Inflammatory macrophage (primary cell): Measurements from ENCODE around the gene CHST15.

ENCODE experiments used
- DNase-seq, 2 donors: peaks; one replicate each; pipeline ENCODE4 v3.0.0-alpha.2; 2020 to 2022

The CHST15 gene

DNA sequence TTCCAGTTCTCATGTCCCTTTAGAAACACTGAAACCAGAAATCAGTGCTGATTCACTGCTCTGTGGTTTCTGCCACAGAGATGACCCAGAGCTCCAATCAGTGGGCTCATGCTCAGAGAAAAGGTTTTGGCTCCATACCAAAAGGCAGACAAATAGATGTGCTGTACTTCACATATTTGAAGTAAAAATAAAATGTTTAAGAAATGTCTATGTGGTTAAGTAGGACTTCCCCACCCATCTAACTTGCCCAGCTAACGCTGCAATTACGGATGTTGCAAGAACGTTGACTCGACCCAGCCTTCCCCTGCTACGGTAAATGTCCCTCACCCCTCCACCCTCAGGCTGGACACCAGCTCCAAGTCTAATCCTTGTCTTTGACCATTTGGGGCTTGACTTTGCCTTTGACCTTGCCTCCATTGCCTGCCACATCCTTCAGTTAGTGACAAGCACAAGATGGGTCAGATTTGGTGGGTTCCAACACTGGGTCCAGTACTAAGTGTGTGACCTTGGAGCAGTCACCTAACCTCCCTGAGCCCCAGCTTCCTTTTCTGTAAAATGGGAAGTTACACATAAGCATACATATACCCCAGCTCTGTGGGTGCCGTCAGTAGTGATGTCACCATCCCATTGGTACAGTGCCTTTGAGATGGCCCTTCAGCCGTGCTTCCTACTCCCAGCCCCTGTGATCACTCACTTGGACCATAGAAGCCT is 95.8 kb downstream of the CHST15 start:
- peak; percentile 98 for DNase-seq

DNA sequence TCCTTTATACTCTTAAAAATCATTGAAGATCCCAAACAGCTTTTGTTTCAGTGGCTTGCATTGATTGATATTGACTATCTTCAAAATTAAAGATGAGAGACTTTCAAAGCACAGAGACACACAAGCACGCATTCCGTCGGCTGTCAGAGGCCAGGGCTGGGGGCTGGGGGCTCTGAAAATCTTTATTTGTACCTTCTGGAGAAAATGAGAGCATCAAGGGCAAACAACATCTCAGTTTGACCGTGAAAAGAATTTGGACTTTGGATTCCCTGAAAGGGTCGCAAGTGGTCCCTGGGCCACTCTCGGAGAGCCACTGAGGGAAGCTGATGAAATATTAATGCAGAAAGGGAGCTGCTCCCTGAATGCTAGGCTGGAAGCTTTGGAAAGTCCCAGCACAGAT is 96.4 kb downstream of the CHST15 start:
- no peak for DNase-seq

DNA sequence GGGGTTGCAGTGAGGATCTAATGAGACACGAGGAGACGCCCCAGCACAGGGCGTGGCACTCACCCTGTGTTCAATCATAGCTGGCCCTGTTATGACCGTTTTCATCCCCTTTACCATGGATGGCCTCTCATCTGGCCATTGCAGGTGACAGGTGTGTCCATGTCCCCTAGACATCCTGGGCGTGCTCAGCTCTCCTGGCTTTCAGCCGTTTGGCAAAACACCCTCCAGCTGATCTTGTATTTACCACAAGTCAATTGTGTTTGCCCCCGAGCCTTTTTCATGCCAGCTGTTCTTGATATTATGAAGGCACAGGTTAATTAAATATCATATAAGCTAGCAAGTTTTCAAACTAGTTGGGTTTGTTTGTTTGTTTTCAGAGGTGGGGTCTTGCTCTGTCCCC is 97.1 kb downstream of the CHST15 start:
- DNase-seq, result no peak

DNA sequence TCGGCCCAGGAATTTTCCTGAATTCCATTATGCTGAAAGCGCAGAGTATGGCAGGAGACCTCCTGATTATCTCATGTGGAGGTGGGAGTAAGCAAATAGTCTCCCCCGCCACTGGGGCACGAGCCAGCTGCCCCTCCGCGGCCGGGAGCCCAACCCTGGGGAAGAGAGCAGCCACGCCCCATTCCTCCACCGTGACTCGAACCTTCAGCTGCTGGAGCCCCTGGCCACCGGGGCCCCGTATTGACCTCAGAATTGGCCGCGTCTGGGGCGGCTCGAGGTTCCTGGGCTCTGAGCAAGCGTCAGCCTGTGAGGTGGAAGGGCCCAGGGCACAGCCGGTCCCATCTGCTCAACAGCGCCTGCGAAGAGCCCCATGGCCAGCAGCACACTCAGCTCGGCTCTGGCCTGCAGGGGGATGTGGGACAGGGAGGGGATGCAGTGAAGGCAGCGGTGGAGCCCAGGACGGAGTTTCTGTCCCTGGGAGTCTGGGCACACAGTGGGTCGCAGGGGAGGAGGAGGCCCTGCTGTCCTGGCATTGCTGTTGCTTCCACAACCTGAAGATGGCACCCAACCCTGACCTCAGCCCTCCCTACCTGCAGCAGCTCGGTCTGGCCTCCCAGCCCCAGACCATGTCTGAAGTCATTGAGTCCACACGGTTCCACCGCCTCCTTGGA is 97.8 kb downstream of the CHST15 start:
- DNase-seq, result peak; percentile 20 to 43

DNA sequence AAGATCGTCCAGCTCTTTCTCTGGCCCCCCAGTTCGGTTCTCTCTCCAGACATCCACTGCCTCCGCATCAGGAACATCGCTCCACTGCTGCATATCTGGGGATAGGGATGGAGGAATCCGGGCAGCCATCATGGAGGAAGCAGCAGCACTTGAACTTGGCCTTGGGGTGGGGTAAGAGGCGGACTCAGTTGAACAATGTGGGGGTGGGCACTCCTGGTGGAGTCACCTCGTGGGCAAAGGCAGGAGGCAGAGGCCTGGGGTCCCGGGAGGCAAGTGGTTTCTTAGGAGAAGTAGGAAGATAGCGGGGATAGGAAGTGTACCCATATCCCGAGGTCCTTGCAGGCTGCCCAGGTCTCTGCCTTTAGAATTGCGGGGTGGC is 98.3 kb downstream of the CHST15 start:
- DNase-seq, result no peak

DNA sequence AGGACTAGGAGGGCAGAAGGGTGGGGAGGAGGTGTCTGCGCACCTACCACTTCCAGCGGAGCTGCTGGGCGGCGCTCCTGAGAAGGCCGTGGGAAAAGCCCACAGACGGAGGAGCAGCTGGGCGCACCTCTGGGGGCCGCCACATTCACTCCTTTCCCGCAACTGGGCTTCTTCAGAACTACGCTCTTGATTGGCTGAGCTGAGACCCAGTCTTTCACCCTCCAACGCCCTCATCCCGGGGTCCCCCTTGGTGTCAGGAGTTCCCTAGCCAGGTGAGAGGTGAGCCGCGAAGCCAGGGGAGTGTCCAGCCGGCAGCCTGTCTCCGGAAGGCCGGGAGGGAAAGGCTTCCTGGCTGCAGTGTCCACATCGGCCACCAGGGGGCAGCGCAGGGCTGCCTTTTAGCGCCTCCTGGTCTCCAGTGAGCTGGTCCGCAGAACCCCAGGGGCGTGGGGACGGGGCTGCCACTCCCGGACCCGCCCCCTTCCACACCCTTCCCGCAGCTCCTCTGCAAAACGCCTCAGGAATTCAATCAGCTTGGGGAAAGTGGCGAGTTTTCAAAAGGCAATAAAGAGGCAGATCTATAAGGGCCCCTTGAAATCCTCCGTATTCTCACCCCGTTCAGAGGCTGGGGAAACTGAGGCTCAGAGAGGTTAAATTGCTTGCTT is 98.8 kb downstream of the CHST15 start:
- peak; percentile 84 to 85 for DNase-seq

DNA sequence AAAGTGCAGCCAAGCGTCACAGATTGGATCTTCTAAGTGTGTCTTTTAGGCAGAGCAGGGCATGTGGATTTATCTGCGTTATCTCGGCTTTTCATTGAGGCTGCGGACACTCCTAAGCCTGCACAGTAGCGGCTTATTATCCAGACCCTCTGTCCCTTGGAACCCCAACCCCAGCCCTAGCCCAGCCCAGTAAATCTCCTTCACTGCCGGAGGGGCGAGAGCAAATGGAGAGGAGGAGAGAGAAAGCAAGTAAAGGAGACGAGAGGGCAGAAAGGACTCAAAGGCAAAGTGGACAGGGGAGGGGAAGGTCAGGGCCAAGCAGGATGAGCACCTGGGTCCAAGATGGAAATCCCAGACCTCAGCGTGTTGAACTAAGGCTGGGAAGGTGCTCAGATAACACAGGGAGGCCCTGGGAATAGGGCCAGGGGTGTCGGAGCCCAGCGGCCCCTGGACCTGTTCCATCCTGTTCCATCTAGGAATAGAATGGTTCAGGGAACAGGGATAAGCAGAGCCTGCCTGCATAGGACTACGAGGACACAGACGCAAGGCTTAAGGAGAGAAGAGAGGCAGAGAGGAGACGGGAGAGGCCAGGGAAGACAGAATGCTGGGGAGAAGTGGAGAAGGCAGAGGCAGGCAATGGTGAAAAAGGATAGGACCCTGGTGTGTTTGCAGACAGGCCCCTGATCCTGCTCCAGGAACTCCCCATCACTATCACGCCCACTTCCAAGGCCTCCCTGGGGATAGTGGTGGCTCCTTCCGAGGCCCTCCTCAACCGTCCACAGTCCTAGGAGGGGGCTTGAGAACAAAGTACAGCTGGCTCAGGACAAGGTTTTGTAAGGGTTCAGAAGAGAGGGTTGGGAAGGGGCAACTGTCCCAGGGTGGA is 99.6 kb downstream of the CHST15 start:
- no peak for DNase-seq

DNA sequence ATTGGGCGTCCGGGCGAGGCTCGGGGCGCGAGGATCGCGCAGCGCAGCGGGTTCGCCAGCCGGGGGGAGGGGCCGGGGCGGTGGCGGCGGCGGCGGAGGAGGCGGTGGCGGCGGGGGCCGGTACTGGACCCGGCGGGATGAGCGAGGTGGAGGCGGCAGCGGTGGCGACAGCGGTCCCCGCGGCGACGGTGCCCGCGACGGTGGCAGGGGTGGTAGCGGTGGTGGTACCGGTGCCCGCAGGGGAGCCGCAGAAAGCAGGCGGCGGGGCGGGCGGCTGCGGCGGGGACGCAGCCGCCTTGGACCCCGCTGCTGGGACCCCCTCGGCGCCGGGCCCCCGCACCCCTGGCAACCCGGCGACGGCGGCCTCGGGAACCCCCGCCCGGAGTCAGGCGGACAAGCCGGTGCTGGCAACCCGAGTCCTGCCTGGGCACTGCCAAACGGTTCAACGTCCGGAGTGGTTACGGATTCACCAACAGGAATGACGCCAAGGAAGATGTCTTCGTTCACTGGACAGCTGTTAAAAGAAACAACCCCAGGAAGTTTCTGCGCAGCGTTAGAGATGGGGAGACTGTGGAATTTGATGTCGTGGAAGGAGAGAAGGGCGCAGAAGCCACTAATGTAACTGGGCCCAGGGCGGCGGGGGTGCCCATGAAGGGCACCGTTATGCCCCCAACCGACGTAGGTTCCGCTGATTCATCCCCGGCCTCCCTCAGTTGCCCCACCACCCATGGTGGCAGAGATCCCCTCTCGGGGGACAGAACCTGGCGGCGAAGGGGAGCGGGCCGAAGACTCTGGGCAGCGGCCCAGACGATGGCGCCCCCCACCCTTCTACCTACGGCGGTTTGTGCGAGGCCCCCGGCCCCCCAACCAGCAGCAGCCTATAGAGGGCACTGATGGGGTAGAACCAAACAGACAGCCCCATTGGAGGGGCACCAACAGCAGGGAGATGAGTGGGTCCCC is 101.5 kb downstream of the CHST15 start:
- DNase-seq, result no peak

DNA sequence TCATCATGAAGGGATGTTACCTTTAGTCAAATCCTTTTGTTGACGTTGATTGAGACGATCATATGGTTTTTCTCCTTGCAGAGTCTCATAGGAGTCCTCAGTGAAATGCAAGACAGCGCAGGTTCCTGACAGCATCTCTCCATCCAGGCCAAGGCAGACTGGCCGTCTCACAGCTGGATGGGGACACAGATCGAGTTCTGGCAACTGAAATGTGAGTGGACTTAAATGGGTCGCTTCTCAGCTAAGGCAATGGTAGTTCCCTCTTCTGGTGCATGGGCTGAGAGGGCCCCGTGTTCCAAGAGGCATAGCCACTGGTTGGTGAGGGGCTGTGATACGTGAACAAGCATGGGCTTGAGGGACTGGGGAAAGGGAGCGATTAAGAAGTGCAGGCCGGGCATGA is 102.5 kb downstream of the CHST15 start:
- DNase-seq, result no peak

DNA sequence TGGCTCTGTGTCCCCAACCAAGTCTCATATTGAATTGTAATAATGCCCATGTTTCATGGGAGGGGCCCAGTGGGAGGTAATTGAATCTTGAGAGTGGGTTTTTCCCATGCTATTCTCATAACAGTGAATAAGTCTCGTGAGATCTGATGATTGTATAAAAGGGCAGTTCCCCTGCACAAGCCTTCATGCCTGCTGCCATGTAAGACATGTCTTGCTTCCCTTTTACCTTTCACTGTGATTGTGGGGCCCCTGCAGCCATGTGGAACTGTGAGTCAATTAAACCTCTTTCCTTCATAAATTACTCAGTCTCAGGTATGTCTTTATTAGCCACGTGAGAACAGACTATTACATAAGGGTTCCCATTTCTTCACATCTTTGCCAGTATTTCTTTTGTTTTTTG is 104.7 kb downstream of the CHST15 start:
- no peak for DNase-seq

DNA sequence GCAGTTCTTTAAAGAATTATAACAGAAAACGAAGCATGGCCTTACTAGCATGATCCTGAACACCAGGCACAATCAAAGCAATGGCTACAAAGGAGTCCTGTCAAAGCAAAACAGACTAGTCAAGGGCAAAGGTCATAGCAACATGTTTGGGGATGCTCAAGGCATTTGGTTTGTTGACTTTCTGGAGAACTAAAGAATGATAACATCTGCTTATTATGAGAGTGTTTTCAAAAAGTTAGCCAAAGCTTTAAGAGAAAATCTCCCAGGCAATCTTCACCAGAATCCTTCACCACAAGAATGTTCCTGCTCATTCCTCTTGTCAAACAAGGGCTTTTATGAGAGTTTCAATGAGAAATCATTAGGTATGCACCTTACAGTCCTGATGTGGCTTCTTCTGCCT is 106.7 kb downstream of the CHST15 start:
- DNase-seq, result no peak

DNA sequence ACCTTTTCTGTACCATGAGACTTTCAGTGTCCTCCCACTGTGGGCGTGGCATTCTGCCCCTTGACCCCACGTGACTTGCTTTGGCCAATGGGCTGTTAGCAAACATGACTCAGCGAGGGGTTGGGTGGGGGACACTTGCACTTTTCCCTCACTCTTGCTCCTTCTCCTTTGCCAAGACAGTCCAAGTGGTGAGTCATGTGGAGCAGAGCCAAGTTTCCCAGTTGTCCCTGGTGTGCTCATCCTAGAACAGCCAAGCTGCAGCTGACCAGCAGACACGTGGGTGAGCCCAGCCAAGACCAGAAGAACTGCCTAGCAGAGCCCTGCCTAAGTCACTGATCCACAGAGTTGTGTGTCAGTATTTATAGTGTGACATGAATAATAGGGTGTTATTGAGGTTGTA is 119.0 kb downstream of the CHST15 start:
- DNase-seq, result no peak

DNA sequence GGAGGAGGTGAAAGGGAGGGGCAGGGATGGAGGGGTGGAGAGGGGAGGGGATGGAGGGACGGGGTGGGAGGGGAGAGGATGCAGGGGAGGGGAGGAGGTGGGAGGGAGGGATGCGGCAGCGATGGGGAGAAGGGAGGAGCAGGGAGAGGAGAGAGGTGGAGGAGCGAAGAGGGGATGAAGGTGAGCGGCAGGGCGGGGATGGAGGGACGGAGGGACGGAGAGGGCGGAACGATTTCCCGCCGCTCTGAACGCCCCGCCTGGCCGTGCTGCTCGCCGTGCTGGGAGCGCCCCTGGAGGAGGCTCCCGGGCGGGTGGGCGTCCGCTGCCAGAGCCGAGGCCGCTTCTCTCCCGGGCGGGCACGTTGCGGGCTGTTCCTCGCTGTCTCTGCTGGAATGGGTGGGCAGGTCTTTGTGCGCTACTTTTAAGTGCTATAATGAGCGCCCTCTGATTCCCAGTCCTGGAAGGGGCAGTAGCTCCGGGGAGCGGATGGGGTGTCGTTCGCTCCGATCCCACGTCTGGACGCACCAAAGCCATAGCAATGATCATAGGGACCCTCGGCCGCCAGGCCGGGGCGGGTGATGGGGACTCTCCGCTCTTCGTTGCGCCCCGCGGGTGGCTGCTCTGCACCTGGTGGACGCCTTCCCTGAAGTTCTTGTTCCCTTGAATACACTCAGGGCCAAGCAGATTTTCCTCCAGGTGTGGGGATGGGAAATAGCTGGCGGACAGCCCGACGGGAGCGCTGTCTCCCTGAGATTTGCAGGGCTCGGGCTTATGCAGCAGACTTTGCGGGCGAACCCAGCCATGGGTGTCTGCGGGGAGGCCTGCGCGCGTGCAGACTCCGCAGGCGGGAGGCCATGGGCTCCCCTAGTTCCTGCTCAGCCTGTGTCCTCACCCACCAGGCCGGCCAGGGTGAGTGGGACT is 120.7 kb downstream of the CHST15 start:
- no peak for DNase-seq

DNA sequence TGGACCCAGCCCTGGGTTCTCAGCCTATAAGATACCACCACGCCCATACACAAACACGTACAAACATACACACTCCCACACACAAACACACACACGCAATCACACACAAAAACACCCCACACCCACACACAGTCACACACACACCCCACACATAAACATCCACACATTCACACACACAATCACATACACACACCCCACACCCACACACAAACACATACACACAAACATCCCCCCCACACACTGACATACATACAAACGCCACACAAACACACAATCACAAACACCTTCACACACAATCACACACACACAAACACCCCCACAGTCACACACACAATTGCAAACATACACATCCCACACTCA is 122.5 kb downstream of the CHST15 start:
- no peak for DNase-seq

DNA sequence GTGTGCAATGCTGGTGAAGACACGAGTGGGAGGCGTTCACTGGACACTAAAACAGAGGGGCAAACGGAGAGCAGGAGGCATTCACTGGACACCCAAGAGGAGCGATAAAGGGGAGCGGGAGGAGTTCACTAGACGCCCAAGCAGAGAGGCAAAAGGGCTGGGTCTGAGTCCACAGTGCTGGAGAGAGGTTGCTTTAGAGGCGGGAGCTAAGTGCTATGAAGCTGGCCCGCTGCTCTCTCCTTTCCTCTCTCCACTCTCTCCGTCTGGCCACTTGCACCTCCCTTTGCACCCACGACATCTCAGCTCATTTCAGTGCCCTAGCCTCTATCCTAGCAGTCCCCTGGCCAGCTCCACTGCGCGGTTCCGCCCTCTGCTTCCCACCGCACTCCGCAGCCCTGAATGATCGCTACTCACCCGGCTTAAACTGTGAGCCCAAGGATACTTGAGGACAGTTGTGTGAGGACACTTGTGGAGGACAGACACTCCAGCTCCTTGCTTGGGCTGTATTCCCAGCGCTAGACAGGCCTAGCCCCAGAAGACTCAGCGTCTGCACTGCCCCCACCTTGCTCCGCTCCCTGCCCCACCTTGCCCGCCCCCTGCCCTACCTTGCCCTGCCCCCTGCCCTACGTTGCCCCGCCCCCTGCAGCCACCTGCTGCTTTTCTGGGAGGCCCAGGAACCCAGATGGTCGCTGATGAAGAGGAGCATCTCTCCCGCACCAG is 123.0 kb downstream of the CHST15 start:
- DNase-seq, result no peak

DNA sequence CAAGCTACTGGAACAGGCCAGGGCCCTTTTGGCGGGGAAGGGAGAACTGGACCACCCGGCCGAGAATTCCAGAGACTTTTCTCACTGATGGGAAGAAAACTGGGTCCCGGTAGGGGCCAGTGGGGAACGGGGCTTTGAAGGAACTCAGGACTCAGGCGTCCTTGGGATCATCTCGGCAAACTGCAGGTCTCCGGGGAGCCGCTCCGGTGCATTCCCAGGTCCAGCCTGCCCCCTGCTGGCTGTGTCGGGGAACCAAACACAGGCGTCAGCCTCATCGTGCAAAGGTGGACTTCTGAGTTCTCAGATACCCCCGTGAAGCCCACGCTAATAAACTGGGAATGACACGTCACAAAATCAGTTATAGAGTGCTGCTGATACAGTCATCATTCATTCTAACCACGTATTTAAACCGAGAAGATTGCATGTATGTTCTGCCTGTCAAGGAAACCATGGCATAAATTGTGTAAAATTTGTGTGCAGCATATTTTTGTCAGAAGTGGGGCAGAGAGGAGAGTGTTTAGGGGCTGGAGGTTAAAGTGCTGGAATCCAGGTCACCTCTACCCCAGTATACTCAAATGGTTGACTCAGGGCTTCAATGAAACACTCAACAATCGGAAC is 125.7 kb downstream of the CHST15 start:
- peak; percentile 43 to 50 for DNase-seq

DNA sequence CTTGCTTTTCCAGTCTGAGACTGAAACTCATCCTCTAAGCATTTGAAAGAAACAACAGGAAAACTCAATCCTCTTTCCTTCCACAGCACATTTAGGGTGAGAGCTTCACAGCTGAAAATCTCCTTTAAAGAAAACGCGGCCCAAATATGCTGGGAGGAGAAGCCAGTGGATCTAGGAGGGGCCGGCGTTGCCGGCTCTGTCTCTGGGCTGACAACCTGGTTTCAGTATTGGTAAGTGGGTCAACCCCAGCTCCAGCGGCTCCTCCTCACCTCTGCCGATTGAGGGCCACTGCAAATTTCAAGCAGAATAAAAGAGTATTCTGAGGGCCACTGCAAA is 126.5 kb downstream of the CHST15 start:
- DNase-seq, result no peak

DNA sequence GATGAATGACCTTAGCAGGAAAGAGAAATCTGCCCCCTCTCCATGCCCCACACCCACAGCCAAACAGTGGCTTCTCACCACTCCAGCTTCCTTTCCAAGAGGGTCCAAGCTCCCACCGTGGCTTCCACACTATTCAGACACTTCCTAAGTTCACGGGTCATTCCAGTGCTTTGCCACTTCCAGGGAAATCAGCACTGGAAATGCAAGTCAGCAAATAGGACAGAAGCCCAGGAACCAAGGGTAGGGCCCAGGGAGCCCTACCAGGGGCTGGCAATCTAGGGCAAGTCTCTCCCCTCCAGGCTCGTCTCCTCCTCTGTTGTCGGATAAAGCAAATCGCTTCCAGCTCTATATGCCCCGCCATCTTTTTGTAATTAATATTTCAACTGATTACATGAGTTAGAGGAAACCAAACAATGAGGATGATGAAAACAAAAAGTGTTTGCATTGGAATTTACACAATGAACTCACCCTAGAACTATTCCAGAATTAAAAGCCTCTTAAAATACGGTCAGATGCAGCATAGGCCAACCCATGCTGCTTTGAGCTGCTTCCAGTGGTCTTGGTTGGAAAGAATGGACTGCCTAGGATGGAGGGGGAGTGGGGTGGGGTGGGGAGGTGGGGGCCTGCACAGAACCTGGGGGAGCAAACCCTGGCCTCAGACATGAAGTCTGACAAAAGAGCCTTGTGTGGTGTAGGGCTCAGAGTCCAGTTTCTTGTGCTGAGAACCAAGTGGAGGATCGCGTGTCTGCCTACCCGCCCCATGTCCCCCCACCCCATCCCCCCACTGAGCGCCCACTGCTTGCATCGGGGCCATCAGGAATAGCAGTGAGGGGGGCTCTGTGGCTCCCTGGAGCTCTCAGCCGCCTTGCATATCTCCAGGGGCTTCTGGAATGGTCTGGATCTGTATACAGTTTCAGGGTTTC is 127.2 kb downstream of the CHST15 start:
- no peak for DNase-seq

DNA sequence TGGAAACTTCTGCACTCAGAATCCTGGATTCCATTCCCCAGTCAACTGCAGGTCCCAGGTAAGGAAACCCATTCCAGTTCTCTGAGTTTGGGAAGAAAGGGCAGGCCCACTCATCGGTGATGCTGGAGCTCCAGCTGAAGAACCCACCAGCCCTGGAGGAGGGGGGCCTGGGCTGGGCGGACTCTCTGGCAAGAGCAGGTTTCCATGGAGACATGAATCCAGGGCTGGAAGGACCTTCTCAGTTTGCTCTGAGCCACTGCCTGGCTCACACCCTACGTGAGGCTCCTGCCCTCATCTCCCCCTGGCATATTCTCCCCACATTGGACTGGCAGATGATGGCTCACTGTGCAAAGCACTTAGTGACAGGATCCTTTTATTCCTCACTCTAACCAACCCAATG is 128.4 kb downstream of the CHST15 start:
- no peak for DNase-seq
